ENCODE results near the gene ADARB1.

Gene ADARB1

DNA sequence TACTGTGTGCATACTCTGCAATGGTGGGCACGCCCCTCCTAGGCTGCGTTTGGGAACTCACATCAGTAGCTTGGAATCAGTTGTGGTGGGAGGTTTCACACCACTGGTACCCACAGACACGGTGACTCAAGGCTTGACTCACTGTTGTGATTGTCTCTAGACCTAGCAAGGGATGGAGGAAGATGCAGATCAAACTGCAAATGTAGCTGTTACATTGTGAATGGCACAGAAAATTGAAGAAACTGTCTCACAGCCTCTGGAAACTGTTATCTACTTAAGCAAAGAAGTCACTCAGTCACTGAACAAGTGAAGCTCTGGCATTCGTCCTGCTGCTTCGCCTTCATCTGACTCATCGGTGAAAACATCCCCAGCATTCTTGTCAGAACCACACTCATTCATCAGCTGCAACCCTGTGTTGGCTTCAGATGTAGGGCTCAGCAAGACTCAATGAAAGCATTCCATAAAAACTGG lies 153.8 kb downstream of the ADARB1 start:
- ATAC-seq: peak; percentile 97
- DNase-seq: peak; percentile 77

DNA sequence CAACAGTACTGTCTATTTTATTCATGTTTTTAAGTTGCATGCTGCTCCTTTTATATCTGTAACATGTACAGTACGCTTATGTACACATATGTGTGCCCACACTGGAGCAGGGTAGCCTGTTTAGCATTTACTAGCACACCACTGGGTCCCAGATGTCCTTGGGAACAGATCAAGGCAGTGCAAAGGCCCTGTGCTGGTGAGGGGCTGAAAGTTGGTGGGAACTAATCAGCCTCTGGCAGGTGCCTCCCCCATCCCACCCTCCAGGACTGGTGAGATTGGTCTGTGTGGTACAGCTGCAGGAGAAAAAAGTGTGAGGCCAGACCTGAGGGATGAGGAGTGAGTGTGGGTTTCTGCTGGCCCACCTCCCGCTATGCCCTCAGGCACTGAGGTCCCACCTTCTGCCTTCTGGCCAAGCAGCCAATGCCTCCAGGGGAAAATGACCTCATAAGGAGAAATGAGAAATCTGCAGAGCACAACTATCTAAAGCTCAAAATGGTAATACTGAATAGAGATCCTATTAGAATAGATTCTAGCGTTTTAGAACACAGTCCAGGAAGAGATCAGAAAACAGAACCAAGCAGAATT lies 154.4 kb downstream of the ADARB1 start:
- ATAC-seq (no peak), DNase-seq (no peak)

DNA sequence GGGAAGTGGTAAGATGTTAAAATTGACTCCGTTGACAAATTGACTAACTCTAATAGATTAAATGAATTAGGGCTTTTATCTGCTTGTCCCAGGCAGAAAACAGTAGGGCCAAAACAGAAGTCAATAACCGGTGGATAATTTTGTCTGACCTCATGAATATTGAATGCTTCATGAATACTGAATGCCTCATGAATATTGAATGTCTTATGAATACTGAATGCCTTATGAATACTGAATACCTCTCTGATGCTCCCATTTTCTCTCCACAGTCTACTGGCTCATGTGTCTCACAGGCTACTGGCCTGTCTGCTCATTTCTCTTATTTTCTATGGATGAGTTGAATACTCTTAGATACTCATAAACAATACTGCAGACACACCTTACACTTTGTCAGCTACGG lies 157.3 kb downstream of the ADARB1 start:
- ATAC-seq: no peak
- DNase-seq: no peak

DNA sequence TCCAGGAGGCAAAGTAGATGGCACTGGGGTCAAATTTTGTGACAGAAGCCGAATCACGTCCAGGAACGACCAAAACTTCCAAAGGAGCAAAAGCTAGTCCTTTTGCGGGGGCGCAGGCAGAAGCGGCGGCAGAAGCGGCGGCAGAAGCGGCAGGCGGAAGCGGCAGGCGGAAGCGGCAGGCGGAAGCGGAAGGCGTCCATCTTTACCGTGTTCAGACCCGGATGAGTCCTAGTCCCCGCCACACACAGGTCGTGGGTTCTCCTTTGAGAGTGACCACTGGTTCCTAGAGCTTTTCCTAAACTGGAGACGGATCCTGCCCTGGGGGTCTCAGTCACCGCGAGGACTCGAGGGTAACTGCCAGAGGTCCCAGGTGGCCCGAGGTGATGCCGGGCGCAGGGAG lies 159.7 kb downstream of the ADARB1 start:
- ATAC-seq (no peak), DNase-seq (no peak)

DNA sequence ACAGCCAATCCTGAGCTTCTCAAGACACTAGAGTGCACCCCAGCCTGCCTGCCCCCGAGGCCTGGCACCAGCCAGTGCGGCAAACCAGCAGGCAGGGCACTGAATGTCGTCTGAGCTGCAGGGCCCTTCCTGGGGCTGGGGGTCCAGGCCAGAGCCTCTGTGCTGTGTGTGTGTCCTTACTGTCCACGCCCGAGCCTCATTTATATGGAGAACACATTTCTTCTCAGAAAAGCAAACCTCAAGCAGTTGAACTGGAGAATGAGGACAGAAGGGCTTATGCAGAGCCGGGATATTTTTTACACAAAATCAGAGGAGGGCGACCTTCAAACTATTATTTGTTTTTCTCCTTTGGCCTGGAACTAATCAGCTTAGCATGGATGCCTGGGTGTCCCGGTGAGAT lies 160.6 kb downstream of the ADARB1 start:
- DNase-seq: no peak
- ATAC-seq: no peak

DNA sequence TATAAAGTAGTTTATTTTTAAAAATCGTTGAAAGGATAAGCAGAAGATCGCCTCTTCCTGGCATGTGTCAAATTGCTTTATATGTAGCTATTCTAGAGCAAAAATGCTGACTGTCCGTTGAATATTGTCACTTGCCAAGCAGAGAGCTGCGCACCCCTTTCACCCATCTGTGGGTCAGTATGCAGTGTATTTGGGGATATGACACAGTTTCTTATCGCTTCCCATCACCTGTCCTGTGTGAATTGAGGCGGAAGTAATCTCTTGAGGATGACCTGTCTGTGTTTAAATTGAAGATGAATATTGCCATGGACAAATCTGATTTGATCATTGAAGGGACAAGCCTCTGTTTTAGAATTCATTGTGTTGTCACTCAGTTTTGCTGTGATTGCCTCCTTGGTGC lies 161.1 kb downstream of the ADARB1 start:
- no peak for DNase-seq
- no peak for ATAC-seq

DNA sequence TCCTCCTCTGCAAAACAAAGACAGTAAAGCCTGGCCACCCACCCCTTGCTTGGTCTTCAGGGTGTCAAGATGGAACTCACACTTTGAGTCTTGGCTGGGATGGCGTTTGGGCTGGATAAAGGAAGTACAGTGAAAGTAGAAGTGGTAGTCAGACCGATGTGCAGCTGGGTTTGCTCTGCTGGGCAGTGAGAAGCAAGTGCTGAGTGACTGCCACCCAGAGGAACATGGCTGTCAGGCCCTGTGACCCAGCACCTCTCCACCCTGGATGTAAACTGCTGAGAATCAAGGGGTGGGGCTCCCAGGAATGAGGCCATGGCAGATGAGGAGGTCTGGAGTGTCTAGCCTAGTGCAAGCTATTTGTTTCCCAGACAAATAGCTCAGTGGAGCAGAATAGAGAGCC lies 162.1 kb downstream of the ADARB1 start:
- DNase-seq: no peak
- no peak for ATAC-seq

DNA sequence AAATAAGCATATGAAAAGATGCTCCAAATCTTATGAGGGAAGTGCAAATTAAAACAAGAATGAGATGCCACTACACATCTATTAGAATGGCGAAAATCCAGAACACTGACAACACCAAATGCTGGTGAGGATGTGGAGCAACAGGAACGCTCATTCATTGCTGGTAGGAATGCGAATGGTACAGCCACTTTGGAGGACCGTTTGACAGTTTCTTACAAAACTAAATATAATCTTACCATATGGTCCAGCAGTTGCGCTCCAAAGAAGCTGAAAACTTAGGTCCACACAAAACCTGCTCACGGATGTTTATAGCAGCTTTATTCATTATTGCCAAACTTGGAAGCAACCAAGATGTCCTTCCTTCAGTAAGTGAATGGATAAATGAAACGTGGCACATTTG lies 163.0 kb downstream of the ADARB1 start:
- ATAC-seq (no peak), DNase-seq (no peak)

DNA sequence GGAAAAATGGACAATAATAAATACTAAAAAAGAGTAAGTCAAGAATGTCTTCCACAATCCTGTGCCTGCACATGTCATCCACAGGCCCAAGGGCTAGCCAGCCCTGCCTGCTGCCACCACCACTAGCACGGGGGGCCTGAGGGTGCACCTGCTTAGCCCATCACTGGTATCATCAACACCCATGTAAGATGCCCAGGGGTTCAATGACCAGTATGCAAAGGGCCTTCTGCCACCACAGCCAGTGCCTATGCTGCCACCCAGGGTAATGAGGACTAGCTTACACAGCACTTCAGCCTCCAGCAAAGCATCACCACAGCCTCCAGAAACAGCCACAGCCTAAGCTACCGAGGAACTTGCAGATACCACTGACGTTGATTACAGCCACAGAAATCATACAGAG lies 167.0 kb downstream of the ADARB1 start:
- no peak for ATAC-seq
- DNase-seq: no peak

DNA sequence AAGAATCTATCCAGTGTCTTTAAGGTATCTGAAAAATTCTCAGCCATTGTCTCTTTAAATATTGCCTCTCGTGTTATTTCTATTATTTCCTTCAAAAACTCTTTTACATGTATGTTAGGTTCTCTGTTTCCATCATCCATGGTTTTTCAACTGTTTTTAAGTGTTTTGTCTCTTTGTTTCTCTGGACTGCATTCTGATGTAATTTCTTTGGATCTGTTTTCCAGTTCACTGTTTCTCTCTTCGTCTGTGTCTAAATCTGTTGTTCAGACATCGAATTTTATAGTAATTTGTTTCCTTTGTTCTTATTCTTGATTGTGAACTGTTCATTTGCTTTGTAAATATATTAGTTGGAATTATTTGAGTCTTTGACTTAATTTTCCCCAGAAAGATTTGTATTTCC lies 169.2 kb downstream of the ADARB1 start:
- no peak for ATAC-seq
- no peak for DNase-seq

DNA sequence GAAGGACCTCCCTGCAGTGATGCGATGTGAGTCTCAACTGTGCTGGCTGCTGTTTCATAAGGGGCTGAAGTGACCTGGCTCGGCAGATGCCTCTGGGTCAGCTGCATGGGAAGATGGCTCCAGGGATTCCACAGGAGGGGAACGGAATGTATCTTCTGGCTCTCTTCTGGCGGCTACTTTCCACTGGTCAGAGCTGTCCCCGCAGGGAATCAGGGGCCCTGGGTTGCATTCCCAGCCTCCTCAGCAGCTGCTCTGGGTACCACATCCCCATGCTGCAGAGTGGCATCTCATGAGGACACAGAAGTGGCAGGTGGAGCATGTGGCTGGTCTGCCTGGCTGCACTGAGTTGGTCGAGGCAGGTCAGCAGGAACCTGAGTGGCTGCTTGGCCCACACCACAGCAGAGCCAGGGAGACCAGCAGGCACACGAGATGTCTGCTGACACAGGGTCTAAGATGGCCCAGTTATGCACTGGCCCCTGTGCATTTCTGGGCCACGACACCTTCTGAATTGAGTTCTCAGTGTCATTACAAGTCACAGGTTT lies 170.5 kb downstream of the ADARB1 start:
- ATAC-seq: no peak
- DNase-seq: no peak

DNA sequence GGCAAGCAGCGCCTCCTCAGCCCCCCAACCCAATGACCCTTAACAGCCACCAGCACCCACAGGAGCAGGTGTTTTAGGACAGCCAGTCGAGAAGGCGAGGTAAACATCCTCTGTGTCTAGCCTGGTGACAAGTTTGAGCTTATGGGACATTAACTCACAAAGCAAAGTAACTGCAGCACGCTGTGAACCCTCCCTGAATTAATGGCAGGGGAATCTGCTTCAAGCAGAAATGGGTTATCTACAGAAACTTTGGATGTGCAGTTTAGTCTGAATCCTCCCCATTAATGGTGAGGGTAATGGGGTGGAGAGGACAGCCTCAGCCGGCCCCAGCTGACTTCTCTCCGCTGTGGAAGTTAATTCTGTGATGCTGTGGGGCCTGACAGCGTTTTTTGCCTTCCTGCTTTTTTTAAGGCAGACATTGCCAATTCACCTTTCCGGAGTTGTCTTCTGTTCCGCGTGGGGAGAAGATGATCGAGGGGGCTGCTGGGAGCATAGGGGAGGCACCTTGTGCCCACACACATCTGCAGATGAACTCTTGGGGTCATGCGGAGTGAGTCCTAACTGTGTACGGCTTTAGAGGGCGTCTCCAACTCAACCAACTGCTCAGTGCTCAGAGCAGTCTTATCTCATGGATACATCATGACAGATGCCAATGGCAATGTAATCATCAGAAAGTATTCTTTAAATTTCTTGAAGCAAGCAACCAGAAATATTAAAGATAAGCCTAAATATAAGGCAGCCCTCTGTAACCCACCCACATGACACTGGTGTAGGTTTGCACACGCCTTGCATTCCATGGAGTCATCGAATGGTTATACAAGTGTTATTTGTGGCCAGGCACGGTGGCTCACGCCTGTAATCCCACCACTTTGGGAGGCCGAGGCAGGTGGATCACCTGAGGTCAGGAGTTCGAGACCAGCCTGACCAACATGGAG lies 172.3 kb downstream of the ADARB1 start:
- DNase-seq (no peak), ATAC-seq (no peak)

DNA sequence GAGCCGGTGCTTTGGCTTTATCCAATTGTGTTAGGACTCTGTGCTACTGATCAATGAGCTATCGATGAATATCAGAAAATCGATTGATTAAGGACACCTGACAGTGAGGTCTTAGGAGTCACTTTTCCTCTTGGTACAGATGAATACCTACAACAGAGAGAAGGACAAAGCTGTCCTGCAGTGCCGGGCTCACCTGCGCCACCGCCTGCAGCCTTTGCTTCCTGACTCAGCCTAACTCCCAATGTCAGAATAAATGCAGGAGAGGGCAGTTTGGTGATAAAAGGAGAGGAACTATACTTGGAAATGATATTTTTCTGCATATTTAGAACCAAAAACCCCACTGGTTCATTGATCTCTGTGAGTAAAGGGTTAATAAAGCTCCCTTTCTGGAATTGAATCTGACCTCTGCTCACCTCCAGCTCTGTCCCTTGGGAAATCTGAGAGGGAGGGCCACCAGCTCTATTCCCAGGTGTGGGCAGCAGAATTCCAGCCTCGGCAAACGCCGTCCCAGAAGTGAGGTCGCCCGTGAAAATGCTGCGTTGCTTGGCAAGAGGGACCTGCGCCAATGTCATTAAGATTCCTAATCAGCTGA lies 174.0 kb downstream of the ADARB1 start:
- no peak for ATAC-seq
- no peak for DNase-seq

DNA sequence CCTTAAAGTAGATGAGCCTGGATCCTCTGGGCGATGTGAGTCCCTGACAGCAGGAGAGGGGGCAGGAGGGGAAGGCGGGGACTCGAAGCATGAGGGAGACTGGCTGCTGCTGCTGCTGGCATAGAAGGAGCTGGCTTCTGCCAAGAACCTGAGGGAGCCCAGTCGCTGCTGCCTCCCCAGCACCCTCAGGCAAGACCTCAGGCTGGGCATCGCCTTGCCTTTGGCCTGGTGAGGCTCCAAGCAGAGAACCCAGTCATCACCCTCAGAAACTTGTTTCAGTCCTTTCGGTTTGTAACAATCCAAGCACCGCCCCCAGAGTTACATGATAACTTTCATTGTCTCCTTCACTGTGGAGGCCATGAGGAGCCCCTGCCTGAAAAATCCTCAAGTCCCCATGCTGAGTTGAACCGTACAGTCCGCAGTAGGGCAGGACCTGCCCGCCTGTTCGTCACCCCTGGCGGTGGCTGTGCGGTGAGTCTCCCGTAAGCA lies 174.6 kb downstream of the ADARB1 start:
- DNase-seq: no peak

DNA sequence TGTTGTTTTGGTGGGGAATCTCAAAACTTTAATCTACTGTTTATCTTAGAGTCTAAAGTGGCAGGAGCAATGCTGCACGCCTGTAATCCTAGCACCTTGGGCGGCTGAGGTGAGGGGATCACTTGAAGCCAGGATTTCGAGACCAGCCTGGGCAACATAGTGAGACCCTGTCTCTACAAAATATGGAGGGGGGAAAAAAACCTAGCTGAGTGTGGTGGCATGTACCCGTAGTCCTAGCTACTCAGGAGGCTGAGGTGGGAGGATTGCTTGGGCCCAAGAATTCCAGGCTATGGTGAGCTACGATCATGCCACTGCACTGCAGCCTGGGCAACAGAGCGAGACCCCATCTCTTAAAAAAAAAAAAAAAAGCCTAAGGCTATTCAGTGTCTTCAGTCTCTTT lies 175.2 kb downstream of the ADARB1 start:
- ATAC-seq (no peak), DNase-seq (no peak)

More for the DNA sequence above, 174.6 kb downstream of the ADARB1 start:
- no peak for ATAC-seq

DNA sequence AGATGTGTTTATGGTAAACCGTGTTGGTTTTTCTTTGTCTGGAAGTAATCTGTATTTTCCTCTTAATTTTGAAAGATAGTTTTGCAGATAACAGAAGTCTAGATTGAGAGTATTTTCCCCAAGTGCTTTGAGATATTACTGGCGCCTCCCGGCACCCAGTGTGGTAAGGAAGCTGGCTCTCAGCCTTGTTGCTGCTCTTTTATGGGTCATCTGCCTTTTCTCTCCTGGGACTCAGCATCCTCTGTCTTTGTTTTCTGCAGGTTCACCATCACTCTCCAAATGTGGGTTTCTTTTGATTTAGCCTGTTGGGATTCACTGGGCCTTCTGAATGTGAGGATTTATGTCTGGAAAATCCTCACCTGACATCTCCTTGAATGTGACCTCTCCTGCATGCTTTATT lies 175.9 kb downstream of the ADARB1 start:
- ATAC-seq (no peak), DNase-seq (no peak)

DNA sequence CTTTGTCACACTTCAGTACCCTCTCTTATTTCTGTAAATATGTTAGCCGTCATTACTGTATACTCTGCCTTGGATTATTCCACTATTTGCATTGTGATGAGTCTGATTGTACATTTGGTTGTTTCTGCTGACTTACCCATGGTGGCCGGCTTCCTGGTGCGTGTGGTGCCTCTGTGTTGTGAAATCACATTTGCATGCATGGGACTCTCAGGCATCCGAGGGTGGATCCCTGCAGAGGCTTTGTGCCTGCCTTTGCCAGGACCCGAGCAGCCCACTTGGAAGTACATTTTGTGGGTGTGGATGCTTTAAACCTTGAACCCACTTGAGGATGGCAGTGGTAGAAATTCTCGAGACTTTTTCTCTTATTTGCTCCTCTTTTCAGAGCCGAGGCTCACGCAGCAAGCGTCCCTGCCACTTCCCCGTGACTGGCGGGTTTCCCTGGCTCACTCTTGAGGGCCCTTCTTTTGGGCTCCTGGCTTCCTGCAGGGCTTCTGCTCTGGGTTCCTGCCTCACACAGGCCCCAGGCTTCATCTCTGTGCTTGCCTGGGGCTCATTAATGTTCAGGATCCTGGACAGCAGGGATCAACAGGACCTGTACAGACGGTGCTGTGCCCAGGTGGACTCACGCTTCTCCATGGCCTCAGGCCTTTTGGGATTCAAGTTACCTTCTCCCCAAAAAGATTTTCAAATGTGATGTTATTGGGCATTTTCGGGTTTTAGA lies 176.7 kb downstream of the ADARB1 start:
- no peak for DNase-seq
- no peak for ATAC-seq

DNA sequence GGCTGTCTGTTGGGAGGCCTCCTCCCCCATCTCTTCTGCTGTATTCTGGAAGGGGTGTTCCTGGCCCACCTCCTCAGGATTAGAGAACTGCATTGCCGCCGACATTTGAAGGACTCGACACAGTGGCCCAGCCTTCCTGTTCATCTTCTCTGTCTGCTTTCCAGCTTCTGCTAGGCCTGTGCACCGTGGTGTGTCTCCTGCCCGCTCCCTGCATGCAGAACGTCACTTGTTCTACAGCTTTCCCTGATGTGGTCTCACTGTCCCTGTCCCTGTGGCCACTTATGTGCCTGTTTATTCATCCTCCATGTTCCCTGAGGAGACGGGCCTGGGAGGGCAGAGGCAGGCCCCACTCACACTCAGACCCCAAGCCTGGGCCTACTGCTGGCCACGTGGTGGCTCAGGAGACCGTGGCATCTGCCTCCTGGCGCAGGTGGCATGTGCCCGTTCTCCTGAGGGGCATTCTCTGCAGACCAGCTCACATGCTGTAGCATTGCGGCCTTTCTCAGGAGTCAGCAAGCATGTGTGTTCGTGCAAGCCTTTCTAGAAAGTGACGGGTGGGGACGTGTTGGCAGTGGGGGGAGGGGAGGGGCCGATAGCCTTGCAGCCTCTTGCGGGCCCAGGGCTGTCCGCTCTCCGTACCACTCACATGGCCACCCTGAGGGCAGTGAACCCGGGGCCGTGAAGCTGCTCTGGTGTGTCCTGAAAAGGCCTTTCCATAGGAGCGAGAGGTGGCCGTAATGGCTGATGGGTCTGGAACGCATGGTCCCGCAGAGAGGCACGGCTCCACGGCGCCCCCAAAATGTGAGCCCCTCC lies 177.5 kb downstream of the ADARB1 start:
- DNase-seq (no peak), ATAC-seq (no peak)

DNA sequence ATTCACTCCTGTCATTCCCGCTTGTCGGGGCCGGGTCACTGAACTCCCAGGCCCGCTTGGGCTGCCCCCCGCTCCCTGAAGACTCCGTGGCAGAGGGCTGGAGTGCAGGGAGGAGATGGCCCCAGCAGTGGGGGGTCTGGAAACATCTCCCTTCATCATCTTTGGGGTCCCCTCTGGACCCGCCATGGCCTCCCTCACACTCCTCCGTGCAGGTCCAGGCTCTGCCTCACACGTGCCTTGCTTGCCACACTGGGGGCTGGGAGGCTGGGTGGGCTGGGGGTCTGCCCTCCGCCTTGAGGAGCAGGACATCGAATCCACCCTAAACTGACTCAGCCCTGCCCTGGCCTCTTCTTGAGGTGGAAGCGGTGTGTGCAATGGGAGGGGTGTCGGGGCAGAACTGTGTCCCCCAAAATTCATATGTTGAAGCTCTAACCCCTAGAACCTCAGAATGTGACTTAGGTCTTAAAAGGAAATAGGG lies 178.1 kb downstream of the ADARB1 start:
- no peak for ATAC-seq

DNA sequence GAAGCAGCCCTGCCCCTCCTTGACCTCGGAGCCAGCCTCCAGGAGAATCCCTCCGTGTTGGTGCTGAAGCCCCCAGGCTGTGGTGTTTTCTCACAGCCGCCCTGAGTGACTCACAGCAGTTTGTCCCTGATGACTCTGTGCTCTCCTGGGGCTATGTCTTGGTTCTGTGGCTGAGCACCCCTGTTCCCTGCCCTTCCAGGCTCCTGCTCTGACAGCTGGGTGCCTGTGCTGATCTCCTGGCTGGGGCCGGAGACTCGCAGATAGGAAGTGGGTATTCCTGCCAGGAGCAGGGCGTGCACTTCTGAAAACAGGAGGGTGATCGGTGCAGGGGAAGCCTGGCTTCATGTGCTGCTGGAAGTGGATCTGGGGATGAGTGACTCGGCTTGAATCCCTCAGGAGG lies 178.8 kb downstream of the ADARB1 start:
- DNase-seq: no peak

More for the DNA sequence above, 178.1 kb downstream of the ADARB1 start:
- no peak for DNase-seq

More for the DNA sequence above, 178.8 kb downstream of the ADARB1 start:
- no peak for ATAC-seq

Data from stimulated activated naive CD8-positive, alpha-beta T cell treated with anti-CD3 and anti-CD28 coated beads, Interleukin-15, Interleukin-2, amounts not matched to agents 100 U/mL and 50 U/mL, for 24 hours (primary cell).